ENCODE results near the gene SMAD6. TPM values are rescaled to one million over a fixed set of nuclear protein-coding genes. Genes with fewer than 3 reads are reported as not detected.

Gene SMAD6
- total RNA-seq, 1 experiment from 2014 or later: 6.6 TPM

GRCh38 chr15:66742286-66742685 lies 40.2 kb downstream of the SMAD6 start:
- Histone ChIP-seq H3K36me3 (ENCODE audit: control insufficient read depth in 1 of 2, insufficient read depth in 2 of 2, low read length in 2 of 2) (no peaks in the 10 kb centered on the region), H3K9ac (ENCODE audit: low read length) (no peak overlapping the region), H2AFZ (ENCODE audit: low read depth, low read length, poor library complexity, severe bottlenecking) (no peak overlapping the region), H4K20me1 (ENCODE audit: insufficient read depth) (no peaks in the 10 kb centered on the region), H3K9me3 (ENCODE audit: control insufficient read depth in 1 of 2, insufficient read depth in 1 of 2, low read depth in 1 of 2, low read length in 2 of 2) (no peaks in the 10 kb centered on the region), H3K27me3 (ENCODE audit: insufficient read depth, low read length) (no peaks in the 10 kb centered on the region), H3K4me2 (ENCODE audit: low read length) (no peak overlapping the region), H3K27ac (ENCODE audit: low read depth, low read length) (no peak overlapping the region), H3K4me1 (ENCODE audit: control insufficient read depth in 1 of 2, insufficient read depth in 2 of 2, low read length in 2 of 2) (peaks cover 27 to 31% of the 10 kb centered on the region in 2 experiments), H3K79me2 (ENCODE audit: insufficient read depth, low read length) (no peaks in the 10 kb centered on the region), H3K9me2 (ENCODE audit: insufficient read depth) (no peaks in the 10 kb centered on the region), H3K4me3 (replicated peaks in 1 of 2; ENCODE audit: low read depth in 1 of 2, low read length in 2 of 2) (no peak overlapping the region)
- TF ChIP-seq CTCF (IDR thresholded peaks at IDR 0.05 in 2 of 3, conservative IDR thresholded peaks at IDR 0.05 in 1 of 3; ENCODE audit: borderline replicate concordance in 1 of 3, insufficient read depth in 1 of 3, low read depth in 2 of 3, low read length in 2 of 3): no peak
- no peak for TF ChIP-seq SP1 (IDR thresholded peaks at IDR 0.05; ENCODE audit: low read depth)
- RAD21 ChIA-PET (ENCODE audit: low non-redundant PET in 1 of 2, low total read pairs in 2 of 2, uncharacterized antibody in 2 of 2, unreplicated experiment in 2 of 2): no interaction called here
- no peak for ATAC-seq
- intact Hi-C loops (cut with micrococcal nuclease): no loop called here
- POLR2A ChIA-PET: no interaction called here
- BruUV-seq (replicated peaks): no TSS peak
- DNase-seq (ENCODE audit: low read depth, low spot score): no peak
- CTCF ChIA-PET: no interaction called here

- no peak overlapping the region for H3K9ac ChIP-seq (ENCODE audit: low read length)
- intact Hi-C loops (cut with micrococcal nuclease): no loop called here
- no TSS peak for BruUV-seq (replicated peaks)
- H2AFZ ChIP-seq (ENCODE audit: low read depth, low read length, poor library complexity, severe bottlenecking): no peak overlapping the region
- no peak for ATAC-seq
- ChIA-PET CTCF (no interaction called here), RAD21 (ENCODE audit: low non-redundant PET in 1 of 2, low total read pairs in 2 of 2, uncharacterized antibody in 2 of 2, unreplicated experiment in 2 of 2) (no interaction called here), POLR2A (no interaction called here)
- no peaks in the 10 kb centered on the region for H3K27me3 ChIP-seq (ENCODE audit: insufficient read depth, low read length)
- no peak for DNase-seq (ENCODE audit: low read depth, low spot score)
- no peaks in the 10 kb centered on the region for H3K9me3 ChIP-seq (ENCODE audit: control insufficient read depth in 1 of 2, insufficient read depth in 1 of 2, low read depth in 1 of 2, low read length in 2 of 2)
- H3K79me2 ChIP-seq (ENCODE audit: insufficient read depth, low read length): no peaks in the 10 kb centered on the region
- TF ChIP-seq ZNF274 (IDR thresholded peaks at IDR 0.05; ENCODE audit: low read depth, low read length) (no peak), ELF1 (IDR thresholded peaks at IDR 0.05; ENCODE audit: borderline replicate concordance, low read depth) (no peak), CTCF (IDR thresholded peaks at IDR 0.05 in 2 of 3, conservative IDR thresholded peaks at IDR 0.05 in 1 of 3; ENCODE audit: borderline replicate concordance in 1 of 3, insufficient read depth in 1 of 3, low read depth in 2 of 3, low read length in 2 of 3) (no peak)
- no peaks in the 10 kb centered on the region for H3K9me2 ChIP-seq (ENCODE audit: insufficient read depth)
- no peak overlapping the region for H3K4me3 ChIP-seq (replicated peaks in 1 of 2; ENCODE audit: low read depth in 1 of 2, low read length in 2 of 2)
- peaks cover 36 to 40% of the 10 kb centered on the region in 2 experiments for H3K4me1 ChIP-seq (ENCODE audit: control insufficient read depth in 1 of 2, insufficient read depth in 2 of 2, low read length in 2 of 2)
- H3K4me2 ChIP-seq (ENCODE audit: low read length): no peak overlapping the region
- no peaks in the 10 kb centered on the region for H3K36me3 ChIP-seq (ENCODE audit: control insufficient read depth in 1 of 2, insufficient read depth in 2 of 2, low read length in 2 of 2)
- no peaks in the 10 kb centered on the region for H4K20me1 ChIP-seq (ENCODE audit: insufficient read depth)
- no peak overlapping the region for H3K27ac ChIP-seq (ENCODE audit: low read depth, low read length)
Observed at GRCh38 chr15:66743204-66743603, 41.2 kb downstream of the SMAD6 start.

Measured in HCT116 (cell line).